ENCODE data around the gene ELP5. TPM values are rescaled to one million over a fixed set of nuclear protein-coding genes. Genes with fewer than 3 reads are reported as not detected.

ELP5 gene
- total RNA-seq, 1 donor from 2014 or later: 24.9 TPM

DNA sequence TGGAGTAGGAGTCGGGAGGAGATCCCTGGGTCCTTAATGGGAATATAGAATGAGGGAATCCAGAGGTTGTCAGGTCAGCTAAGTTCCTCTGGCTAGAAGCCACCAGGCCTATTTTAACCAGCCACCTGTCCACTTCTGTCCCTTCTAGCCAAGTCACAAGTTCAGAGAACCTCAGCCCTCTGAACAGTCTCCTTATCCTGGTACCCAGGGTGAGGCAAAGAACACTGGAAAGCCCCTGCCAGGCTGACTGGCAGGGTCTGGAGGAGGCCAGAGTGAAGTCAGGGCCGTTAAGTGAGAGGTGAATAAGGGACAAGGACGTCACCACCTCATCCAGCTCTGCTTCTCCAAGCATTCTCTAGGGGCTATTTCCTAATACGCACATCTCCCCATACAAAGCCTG is 3.2 kb upstream of the ELP5 start:
- Histone ChIP-seq H2AFZ (ENCODE audit: low read depth, low read length) (no peak overlapping the region), H3K36me3 (ENCODE audit: insufficient read depth, low read length) (peaks cover 16% of the 10 kb centered on the region), H3K9ac (ENCODE audit: low read length) (no peak overlapping the region), H4K20me1 (ENCODE audit: insufficient read depth, low read length) (peaks cover 32% of the 10 kb centered on the region), H3K79me2 (ENCODE audit: insufficient read depth, low read length) (peaks cover 72% of the 10 kb centered on the region), H3K9me3 (ENCODE audit: insufficient read depth, low read depth, low read length) (no peaks in the 10 kb centered on the region), H3K27me3 (ENCODE audit: insufficient read depth, low read length) (no peaks in the 10 kb centered on the region), H3K4me1 (ENCODE audit: insufficient read depth, low read length) (peaks cover 15% of the 10 kb centered on the region), H3K4me2 (ENCODE audit: low read length) (peak overlapping the region; percentile 27), H3K4me3 (ENCODE audit: insufficient read depth, low read depth, low read length) (no peak overlapping the region), H3K27ac (ENCODE audit: low read depth, low read length) (no peak overlapping the region)
- Mint-ChIP-seq H3K27me3 (ENCODE audit: low read depth, unreplicated experiment) (no peaks in the 10 kb centered on the region), H3K4me3 (ENCODE audit: unreplicated experiment) (peak overlapping the region; percentile 74), H3K36me3 (ENCODE audit: low read depth, unreplicated experiment) (peaks cover 7% of the 10 kb centered on the region), H3K4me1 (ENCODE audit: low read depth, unreplicated experiment) (peaks cover 22% of the 10 kb centered on the region), H3K9me3 (ENCODE audit: unreplicated experiment) (no peaks in the 10 kb centered on the region), H3K27ac (ENCODE audit: unreplicated experiment) (no peak overlapping the region)
- DNase-seq (ENCODE audit: low read depth): no peak
- no peak for TF ChIP-seq EZH2 (IDR thresholded peaks at IDR 0.05; ENCODE audit: insufficient read depth, low read length)
- TF ChIP-seq, protein P1, sequence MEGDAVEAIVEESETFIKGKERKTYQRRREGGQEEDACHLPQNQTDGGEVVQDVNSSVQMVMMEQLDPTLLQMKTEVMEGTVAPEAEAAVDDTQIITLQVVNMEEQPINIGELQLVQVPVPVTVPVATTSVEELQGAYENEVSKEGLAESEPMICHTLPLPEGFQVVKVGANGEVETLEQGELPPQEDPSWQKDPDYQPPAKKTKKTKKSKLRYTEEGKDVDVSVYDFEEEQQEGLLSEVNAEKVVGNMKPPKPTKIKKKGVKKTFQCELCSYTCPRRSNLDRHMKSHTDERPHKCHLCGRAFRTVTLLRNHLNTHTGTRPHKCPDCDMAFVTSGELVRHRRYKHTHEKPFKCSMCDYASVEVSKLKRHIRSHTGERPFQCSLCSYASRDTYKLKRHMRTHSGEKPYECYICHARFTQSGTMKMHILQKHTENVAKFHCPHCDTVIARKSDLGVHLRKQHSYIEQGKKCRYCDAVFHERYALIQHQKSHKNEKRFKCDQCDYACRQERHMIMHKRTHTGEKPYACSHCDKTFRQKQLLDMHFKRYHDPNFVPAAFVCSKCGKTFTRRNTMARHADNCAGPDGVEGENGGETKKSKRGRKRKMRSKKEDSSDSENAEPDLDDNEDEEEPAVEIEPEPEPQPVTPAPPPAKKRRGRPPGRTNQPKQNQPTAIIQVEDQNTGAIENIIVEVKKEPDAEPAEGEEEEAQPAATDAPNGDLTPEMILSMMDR (IDR thresholded peaks at IDR 0.05; ENCODE audit: insufficient read depth, low read depth, low read length): no peak
- FAIRE-seq: no peak

DNA sequence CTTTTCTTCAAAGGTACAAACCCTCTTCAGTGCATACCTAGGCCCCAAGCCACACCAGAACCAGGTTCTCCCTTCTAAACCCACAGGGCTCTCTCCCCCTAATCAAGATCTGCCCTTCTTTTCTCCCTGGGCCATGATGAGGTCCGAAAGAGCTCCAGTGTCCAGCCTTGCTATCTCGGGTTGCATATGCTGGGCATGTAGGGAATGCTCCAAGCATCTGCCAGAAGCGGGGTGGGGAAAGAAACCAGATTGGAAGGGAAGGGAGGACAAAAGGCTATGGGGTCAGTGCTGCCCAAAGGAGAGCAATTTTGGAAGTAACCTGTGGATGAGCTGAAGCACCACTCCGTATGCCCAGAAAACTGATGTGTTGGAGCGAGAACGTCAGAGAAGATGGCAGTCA is 2.8 kb upstream of the ELP5 start:
- Histone ChIP-seq H3K4me2 (ENCODE audit: low read length) (peak overlapping the region; percentile 95), H3K27ac (ENCODE audit: low read depth, low read length) (no peak overlapping the region), H2AFZ (ENCODE audit: low read depth, low read length) (no peak overlapping the region), H3K79me2 (ENCODE audit: insufficient read depth, low read length) (peaks cover 74% of the 10 kb centered on the region), H3K9ac (ENCODE audit: low read length) (no peak overlapping the region), H4K20me1 (ENCODE audit: insufficient read depth, low read length) (peaks cover 32% of the 10 kb centered on the region), H3K27me3 (ENCODE audit: insufficient read depth, low read length) (no peaks in the 10 kb centered on the region), H3K4me3 (ENCODE audit: insufficient read depth, low read depth, low read length) (no peak overlapping the region), H3K4me1 (ENCODE audit: insufficient read depth, low read length) (peaks cover 15% of the 10 kb centered on the region), H3K9me3 (ENCODE audit: insufficient read depth, low read depth, low read length) (no peaks in the 10 kb centered on the region), H3K36me3 (ENCODE audit: insufficient read depth, low read length) (peaks cover 17% of the 10 kb centered on the region)
- Mint-ChIP-seq H3K27ac (ENCODE audit: unreplicated experiment) (no peak overlapping the region), H3K4me1 (ENCODE audit: low read depth, unreplicated experiment) (peaks cover 25% of the 10 kb centered on the region), H3K27me3 (ENCODE audit: low read depth, unreplicated experiment) (no peaks in the 10 kb centered on the region), H3K4me3 (ENCODE audit: unreplicated experiment) (peak overlapping the region; percentile 98), H3K36me3 (ENCODE audit: low read depth, unreplicated experiment) (peaks cover 7% of the 10 kb centered on the region), H3K9me3 (ENCODE audit: unreplicated experiment) (no peaks in the 10 kb centered on the region)
- DNase-seq (ENCODE audit: low read depth) (no peak), FAIRE-seq (no peak)
- no peak for TF ChIP-seq EZH2 (IDR thresholded peaks at IDR 0.05; ENCODE audit: insufficient read depth, low read length)
- TF ChIP-seq, protein P1 (IDR thresholded peaks at IDR 0.05; ENCODE audit: insufficient read depth, low read depth, low read length): no peak

DNA sequence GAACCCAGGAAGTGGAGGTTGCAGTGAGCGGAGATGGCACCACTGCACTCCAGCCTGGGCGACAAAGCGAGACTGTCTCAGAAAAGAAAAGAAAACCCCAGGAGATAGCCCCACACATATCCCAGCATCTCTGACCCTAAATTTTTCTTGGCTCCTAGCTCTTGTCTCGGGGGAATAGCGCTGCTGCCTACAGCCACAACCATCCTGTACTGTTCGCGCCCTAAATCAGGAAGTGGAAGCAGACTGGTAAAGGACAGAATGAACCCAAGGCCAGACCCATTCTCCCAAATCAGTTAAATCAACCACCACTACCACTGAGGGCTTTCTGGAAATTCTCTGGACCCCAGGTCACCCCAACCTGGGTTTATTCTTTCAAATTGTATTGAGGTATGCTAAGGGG is 2.2 kb upstream of the ELP5 start:
- H3K4me3 ChIP-seq (ENCODE audit: insufficient read depth, low read depth, low read length): peak overlapping the region; percentile 84
- peaks cover 32% of the 10 kb centered on the region for H4K20me1 ChIP-seq (ENCODE audit: insufficient read depth, low read length)
- Mint-ChIP-seq H3K27ac (ENCODE audit: unreplicated experiment) (no peak overlapping the region), H3K27me3 (ENCODE audit: low read depth, unreplicated experiment) (no peaks in the 10 kb centered on the region), H3K36me3 (ENCODE audit: low read depth, unreplicated experiment) (peaks cover 7% of the 10 kb centered on the region), H3K4me1 (ENCODE audit: low read depth, unreplicated experiment) (peaks cover 25% of the 10 kb centered on the region), H3K9me3 (ENCODE audit: unreplicated experiment) (no peaks in the 10 kb centered on the region), H3K4me3 (ENCODE audit: unreplicated experiment) (peak overlapping the region; percentile 98)
- H3K27ac ChIP-seq (ENCODE audit: low read depth, low read length): no peak overlapping the region
- peak overlapping the region; percentile 95 for H3K4me2 ChIP-seq (ENCODE audit: low read length)
- H3K79me2 ChIP-seq (ENCODE audit: insufficient read depth, low read length): peaks cover 74% of the 10 kb centered on the region
- no peaks in the 10 kb centered on the region for H3K27me3 ChIP-seq (ENCODE audit: insufficient read depth, low read length)
- DNase-seq (ENCODE audit: low read depth) (no peak), FAIRE-seq (no peak)
- TF ChIP-seq EZH2 (IDR thresholded peaks at IDR 0.05; ENCODE audit: insufficient read depth, low read length): no peak
- TF ChIP-seq, protein P1 (IDR thresholded peaks at IDR 0.05; ENCODE audit: insufficient read depth, low read depth, low read length): no peak
- H3K36me3 ChIP-seq (ENCODE audit: insufficient read depth, low read length): peaks cover 17% of the 10 kb centered on the region
- peaks cover 15% of the 10 kb centered on the region for H3K4me1 ChIP-seq (ENCODE audit: insufficient read depth, low read length)
- peak overlapping the region; percentile 97 for H3K9ac ChIP-seq (ENCODE audit: low read length)
- no peaks in the 10 kb centered on the region for H3K9me3 ChIP-seq (ENCODE audit: insufficient read depth, low read depth, low read length)
- H2AFZ ChIP-seq (ENCODE audit: low read depth, low read length): no peak overlapping the region
